NCI-H2227 (cell line): ENCODE data around the gene BUD31.
"Not testable (repeated sequence)": the region's sequence is repeated elsewhere in the genome, so short reads cannot be mapped to it uniquely, and the experiment has no call there.

Source experiments
- DNase-seq: peaks from one replicate; lab custom pipeline; 2025; ENCODE audit not compliant: unreplicated experiment; lab: John Stamatoyannopoulos, UW

The BUD31 gene

DNA sequence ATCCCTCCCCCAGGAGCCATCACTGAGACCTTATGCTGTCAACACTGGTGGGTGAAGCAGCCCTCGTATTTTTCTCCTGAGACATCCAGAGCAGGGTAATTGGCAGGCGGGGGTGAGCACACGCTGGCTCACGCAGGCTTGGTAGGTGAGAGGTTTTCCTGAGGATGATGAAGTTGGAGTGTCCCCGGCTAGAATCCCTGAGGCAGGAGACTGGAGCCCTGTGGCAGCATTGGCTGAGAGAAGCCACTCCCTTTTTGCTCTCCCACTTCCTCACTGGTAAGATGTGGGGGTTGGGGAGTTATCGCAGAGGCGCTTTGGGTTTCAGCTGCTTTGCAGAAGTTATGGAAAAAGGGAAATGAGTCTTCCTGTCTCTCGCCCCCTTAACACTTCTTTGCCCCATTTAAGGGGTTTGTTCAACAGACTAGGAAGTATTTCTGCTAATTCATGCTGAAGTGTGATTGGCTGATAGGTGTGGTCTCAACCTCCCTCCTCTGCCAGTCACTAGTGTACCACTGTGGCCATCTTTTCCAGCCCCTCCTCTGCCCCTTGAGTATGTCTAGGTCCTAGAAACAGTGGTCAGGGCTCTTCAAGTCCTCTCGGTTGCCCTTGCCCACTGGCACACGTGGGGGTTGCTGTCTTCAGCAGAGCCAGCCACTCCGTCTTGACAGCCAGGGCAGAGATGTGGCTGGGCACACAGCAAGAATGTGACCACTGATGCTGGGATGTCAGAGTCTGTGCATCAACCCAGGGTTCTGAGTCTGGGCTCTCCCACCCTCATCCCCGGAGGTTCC lies 28.5 kb upstream of the BUD31 start:
- peak; percentile 25 for DNase-seq

DNA sequence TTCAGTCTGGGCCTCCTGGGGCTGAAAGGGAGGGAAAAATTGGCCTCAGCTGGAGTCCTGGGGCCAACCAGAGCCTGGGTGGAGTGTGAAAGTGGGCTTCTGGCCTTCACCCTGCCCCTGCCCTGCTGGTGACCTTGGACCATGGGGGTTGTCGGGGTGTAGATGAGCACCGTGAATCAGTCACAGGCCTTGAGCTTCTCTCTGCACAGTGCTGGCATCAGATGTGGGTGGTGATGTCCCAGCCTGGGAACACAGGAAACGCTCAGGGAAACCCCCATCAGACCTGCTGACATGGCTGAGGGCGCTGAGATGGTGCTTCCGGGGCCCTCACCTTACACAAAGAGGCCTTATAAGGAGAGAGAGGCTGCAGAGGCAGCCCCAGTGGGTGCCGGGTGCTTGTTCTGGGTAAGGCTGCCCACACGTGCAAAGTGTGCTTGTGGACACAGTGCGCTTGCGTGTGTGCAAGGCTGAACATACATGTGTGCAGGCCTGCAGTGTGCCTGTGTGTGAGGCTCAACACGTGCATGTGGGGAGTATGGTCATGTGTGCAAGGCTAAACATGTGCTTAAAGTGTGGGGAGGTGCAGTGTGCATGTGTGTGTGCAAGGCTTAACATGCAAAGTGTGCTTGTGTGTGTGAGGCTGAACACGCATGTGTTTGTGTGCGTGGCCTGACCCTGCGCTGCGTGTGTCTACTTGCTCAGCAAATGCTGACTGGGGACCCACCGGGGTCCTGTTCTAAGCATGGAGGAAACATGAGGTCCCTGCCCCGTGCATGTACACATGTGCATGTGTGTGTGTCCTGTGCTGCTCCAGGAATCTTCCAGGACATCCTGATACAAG lies 27.7 kb upstream of the BUD31 start:
- DNase-seq: no peak

DNA sequence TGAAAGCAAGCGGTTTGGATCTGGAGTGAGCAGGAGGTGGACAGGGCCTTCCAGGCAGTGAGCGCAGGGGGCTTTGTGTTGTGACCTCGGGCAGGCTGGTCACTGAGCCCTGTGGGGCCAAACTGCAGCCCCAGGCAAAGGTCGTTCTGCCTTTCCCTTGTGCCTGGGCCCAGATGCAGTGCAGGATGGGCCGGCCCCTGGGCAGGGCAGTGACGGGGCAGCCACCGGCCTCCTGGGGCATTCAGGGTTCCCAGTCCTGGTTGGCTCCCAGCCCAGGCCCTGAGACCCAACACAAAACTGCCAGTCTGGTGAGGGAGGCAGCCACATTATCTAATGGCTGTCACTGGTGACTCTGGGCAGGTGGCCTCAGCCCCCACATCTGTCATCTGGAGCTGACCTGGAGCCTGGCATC lies 27.1 kb upstream of the BUD31 start:
- no peak for DNase-seq

DNA sequence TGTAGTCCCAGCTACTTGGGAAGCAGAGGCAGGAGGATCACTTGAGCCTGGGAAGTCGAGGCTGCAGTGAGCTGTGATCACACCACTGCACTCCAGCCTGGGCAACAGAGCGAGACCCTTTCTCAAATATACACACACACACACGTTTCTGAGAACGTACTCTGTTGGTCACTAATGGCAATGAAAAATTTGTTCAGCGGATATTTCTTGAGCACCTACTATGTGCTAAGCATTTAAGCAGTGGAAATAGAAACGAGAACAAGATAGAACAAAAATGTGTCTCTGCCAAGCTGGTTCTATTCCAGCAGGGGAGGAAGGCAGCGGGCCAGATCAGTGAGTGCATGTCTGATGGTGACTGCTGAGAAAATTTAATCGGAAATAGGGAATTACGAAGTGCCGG lies 25.6 kb upstream of the BUD31 start:
- DNase-seq: no peak

DNA sequence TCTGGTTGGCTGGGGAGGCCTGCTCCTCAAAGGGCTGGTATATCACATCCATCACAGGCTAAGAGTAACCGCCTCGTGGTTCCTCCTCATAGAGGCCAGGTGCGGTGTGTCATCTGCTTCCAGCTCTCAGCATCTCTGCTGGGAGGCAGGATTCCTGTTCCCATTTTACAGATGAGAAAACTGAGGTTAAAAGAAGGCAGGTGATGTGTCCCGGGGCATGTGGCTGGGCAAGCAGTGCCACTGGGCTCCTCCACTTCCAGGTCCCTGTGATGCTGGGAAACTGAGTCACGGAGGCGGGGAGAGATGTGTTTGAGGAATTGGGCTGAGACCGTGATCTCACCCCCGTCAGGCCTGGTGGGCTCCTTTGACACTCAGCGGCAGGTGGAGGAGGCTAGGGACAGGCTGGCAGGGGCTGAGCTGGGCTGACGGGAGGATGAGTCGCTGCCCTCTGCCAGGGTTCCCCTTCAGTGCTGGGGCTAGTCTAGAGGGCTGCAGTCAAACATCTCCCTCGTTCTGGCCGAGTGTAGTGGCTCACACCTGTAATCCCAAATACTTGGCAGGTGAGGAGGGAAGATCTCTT lies 24.9 kb upstream of the BUD31 start:
- no peak for DNase-seq

DNA sequence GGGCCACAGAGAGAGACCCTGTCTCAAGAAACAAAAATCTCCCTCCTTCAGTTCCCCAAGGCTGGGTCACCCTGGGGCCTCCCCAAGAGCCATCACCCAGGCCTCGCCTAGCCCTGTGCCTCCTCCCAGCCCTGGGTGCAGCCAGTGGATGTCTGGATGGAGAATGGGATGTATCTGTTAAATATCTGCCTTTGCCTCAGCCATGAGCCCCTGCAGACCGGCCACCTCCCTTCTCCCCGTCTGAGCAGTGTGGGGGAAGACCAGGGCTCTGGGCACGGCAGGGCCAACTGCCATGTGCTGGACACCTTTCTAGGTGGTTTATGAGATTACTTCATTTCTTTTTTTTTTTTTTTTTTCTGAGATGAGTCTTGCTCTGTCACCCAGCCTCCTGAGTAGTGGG lies 24.2 kb upstream of the BUD31 start:
- no peak for DNase-seq

DNA sequence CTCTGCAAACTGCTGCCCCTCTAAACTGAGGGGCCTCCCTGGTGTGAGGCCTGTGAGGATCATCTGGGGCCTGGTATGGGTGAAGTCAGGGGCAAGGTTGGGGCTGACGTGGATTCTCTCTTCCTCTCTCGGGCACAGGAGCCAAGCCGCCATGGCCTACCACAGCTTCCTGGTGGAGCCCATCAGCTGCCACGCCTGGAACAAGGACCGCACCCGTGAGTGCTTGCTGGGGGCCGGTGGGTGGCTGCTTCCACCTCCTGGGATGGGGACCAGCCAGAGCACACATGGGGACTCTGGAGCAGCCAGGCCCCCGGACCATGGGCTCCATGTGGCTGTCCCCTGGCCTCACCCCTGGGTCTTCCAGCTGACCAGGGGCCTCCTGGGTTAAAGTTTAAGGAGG lies 23.2 kb upstream of the BUD31 start:
- DNase-seq: no peak

DNA sequence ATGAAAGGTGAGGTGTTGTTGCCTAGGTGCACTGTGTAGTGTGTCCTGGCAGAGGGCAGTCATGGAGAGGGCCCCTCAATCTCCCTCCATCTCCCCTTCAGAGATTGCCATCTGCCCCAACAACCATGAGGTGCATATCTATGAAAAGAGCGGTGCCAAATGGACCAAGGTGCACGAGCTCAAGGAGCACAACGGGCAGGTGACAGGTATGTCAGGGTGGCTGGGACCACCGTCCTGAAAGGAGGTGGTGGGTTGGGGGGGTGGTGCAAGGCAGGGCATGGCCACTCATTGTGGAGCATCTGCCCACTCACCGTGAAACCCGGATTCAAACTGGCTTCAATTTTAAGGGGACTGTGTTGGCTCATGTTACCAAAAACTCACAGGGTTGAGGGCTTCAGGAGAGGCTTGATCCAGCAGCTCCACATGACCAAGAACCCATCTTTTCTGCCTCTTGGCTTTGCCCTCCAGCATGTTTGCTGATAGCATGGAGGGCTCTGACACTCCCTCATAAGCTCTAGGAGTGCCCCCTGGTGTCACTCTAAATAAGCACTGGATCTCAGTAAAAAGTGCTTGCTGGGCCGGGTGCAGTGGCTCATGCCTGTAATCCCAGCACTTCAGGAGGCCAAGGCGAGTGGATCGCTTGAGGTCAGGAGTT lies 22.1 kb upstream of the BUD31 start:
- DNase-seq: no peak

DNA sequence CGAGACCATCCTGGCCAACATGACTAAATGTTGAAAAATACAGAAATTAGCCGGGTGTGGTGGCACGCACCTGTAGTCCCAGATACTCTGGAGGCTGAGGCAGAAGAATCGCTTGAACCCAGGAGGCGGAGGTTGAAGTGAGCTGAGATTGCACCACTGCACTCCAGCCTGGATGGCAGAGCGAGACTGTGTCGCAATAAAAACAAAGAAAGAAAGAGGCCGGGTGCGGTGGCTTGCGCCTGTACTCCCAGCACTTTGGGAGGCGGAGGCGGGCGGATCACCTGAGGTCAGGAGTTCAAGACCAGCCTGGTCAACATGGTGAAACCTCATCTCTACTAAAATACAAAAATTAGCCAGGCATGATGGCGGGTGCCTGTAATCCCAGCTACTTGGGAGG lies 21.5 kb upstream of the BUD31 start:
- DNase-seq: not testable (repeated sequence)

DNA sequence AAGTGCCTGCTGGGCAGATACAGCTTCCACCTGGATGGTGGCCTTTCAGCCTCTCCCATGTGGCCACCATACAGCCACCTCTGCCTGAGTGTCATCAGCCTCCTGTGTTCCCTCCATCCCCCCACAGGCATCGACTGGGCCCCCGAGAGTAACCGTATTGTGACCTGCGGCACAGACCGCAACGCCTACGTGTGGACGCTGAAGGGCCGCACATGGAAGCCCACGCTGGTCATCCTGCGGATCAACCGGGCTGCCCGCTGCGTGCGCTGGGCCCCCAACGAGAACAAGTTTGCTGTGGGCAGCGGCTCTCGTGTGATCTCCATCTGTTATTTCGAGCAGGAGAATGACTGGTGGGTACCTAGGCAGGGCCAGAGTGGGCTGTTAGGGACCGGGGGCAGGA lies 20.9 kb upstream of the BUD31 start:
- no peak for DNase-seq

DNA sequence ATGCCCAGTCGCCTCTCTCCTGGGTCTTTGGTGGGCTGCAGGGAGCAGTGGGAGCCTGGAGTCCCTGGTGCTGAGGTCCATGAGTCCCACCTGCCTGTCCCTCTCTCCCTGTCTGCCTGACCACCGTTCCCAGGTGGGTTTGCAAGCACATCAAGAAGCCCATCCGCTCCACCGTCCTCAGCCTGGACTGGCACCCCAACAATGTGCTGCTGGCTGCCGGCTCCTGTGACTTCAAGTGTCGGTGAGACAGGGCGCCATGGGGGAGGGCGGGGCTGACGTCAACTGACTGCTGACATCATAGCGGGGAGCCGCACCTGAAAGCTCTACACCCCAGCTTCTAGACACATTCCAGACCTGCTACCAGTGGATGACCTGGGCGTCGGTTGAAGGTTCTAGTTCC lies 19.0 kb upstream of the BUD31 start:
- no peak for DNase-seq

DNA sequence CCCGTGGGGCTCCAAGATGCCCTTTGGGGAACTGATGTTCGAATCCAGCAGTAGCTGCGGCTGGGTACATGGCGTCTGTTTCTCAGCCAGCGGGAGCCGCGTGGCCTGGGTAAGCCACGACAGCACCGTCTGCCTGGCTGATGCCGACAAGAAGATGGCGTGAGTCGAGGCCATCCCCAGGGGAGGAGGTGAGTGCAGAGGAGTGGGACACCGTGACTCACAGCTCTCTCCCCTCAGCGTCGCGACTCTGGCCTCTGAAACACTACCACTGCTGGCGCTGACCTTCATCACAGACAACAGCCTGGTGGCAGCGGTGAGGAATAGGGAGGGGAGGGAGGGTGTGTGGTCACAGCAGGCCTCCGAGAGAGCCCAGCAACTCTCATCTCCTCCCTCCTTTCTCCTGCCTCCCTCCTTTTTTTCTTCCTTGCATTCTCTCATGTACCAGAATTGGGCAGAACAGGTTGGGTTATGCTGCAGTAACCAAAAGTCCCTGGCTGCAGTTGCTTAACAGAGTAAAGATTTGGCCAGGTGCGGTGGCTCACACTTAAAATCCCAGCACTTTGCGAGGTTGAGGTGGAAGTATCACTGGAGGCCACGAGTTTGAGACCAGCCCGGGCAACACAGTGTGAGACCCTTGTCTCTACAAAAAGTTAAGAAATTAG lies 17.7 kb upstream of the BUD31 start:
- DNase-seq: no peak

DNA sequence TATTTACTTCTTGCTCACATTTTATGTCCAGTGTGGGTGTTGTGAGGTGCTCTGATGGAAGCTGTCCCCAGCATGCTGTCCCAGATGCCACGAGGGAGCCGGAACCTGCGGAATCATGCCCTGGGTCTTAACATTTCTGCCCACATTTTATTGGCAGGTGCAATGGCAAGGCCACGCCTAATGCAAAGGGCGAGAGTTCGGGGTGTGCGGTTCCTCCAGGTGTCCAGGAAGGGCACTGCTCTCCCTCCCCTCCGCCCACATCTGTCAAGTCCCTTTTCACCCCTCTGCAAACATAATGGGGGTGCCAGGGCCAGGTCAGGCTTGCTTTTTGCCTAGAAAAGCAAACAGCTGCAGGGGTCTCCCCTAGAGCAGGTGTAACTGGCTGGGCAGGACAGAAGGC lies 16.7 kb upstream of the BUD31 start:
- DNase-seq: no peak

DNA sequence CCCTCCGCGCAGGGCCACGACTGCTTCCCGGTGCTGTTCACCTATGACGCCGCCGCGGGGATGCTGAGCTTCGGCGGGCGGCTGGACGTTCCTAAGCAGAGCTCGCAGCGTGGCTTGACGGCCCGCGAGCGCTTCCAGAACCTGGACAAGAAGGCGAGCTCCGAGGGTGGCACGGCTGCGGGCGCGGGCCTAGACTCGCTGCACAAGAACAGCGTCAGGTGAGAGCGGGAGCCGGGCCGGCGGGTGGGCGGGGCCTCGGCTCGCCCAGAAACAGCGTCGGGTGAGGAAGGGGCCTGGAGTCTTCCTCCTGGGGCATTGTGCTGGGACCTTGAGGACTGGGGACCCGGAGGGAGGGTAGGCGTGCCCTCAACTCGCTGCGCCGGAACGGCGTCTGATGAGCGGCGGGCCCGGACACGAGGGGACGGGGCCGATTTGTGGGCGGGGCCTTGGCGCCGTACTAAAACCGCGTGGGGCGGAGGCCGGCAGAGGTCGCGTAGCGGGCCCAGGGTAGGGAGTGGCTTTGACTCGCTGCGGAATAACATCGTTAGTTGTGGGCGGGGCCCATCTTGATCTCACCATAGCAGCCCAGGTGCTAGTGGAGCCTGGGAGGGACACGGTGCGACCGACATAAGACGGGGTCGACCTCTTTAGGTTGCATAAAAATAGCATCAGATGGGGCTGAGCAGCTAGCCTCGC lies 16.0 kb upstream of the BUD31 start:
- DNase-seq: peak; percentile 94

DNA sequence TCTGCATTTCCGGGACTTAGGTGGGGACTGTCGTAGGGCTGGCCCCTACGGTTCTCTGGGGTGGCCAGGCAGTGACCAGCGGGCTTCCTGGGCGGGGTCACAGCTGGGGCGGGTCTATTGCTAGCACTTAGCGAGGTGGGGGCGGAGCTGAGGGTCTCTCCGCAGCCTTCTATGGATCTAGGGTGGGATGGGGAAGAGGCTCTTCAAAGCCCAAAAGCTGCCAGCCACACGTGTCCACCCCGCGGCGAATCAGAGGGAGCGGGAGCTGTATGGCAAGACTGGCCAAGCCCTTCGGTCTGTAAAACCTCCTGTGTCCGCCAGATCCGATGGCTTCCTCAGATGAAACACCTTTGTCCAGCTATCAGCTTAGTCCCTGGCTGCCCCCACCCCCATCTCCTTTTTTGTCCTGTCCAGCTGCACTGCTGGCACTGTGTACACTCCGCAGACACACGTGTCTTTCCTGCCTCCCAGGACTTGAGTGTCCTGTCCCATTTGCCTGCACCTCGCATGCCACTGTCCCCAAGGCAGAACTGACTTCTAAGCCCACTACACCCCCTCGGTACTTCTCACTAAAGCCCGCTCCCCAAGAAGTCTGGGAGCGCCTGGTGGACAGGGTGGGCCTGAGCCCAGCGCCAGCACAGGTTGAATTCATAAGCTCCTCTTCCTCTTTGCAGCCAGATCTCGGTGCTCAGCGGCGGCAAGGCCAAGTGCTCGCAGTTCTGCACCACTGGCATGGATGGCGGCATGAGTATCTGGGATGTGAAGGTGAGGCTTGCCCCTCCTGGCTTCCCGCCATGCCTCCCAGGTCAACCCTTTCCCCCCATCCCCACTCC lies 15.2 kb upstream of the BUD31 start:
- DNase-seq: peak; percentile 94

DNA sequence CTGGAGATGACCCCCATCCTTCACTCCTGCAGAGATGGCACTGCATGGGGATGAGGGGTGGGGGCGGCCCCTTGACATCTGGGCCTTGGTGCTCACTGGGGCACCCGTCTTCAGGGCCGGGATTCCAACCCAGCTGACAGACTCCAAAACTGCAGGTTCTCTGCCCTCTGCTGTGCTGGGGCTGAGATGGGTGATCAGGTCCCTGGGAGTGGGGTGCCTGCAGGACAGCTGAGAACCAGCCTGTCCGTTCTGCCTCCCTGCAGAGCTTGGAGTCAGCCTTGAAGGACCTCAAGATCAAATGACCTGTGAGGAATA lies 14.6 kb upstream of the BUD31 start:
- DNase-seq: no peak

DNA sequence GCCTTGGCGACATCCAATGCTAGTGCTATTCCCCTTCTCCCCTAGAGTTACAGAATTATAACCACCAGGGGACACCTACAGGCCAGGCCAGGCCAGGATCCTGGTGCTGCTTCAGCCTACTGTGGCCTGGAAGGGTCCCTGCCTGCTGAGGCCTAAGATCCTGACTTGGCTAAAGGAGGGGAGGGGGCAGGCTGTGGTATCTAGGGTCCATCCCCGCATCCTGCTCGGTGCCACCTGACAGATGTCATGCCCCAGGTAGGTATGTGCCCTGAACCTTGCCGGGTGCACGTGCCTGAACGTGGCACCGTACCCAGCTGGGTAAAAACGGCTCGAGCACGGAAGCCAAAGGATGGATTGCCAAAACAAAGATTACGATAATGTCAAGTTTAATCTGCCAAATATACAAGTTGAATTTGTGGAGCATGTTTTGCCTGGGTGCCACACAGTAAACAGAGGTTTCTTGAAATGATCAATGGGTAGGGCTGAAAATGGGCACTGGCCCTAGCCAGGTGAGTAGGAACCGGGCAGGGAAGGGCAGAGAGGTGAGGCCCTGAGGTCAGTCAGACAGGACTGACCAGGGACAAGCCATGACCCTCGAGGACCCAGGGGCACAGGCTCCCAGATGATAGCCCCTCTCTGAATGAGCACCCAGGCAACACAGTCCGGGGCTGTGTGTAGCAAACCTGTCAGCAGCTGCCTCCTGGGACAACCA lies 13.0 kb upstream of the BUD31 start:
- no peak for DNase-seq

DNA sequence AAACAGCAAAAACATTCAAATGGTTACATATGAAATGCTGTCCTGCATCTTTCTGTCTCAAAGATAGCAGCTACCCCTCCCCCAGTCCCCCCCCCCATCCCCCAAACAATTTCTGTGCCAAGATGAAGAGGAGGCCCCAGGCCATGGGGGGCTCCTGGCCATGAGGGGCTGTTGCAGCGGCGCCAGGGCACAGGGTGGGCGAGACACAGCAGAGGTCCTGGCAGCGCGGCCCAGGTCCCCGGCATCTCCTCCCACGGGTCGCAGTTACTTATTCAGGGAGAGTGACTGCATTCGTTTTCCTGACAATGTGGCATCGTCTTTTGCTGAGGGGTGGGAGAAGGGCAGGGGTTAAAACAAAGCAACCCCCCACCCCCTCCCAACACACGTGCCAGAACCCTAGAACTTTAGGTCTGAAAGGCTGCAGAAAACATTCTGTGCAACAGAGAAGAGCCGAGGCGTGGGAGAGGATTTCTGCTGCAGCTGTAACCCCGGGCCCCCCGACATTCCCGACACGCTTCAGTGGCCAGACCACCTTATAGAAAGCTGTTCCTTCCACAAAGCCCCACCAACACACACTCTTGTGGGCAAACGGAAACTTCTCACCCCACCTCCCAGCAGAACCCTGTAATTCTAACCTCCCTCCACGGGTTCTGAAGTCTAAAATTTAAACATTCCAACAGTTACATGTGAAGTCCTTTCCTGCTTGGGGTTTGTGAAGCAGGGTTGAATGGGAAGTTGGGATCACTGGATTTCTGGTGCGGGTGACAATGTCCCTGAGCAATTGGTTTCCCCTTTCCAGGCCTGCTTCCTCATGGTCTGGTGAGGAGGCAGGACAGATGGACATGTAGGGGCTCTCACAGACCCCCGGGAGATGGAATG lies 12.1 kb upstream of the BUD31 start:
- DNase-seq: no peak
